Left colon (tissue), 2 donors: ENCODE results near the gene CCT6A. TPM values are rescaled to one million over a fixed set of nuclear protein-coding genes. Genes with fewer than 3 reads are reported as not detected.
"Not testable (repeated sequence)": the region's sequence is repeated elsewhere in the genome, so short reads cannot be mapped to it uniquely, and the experiment has no call there.

ENCODE experiments used
- ATAC-seq: fragments of 200-7000 bp; cut with Tn5 transposase; one replicate; pipeline ENCODE4 v1.9.1; 2020; ENCODE audit warnings: mild to moderate bottlenecking, moderate library complexity
- DNase-seq, 2 donors: peaks; one replicate each; pipeline ENCODE4 v3.0.0-alpha.2; 2020
- intact Hi-C, 2 donors: fragments of 100-400 bp; cut with DNase I in 1 of 2; cut with micrococcal nuclease in 1 of 2; formaldehyde crosslinking; loops; one replicate each; pipeline versions ENCODE4 v1.11.2 to v1.14.0; 2022; cut with DNase I, micrococcal nuclease
- long read RNA-seq: library from polyadenylated mRNA; unstranded; transcript quantifications from one replicate; pipeline ENCODE4 v2.0.0, GENCODE V29; 2021
- total RNA-seq, 2 donors: library from RNA; stranded (reverse); fragmentation: NEBNext Ultra II Directional; extraction: Animal tissue kit (Norgen Biotek cat#: 25700); gene quantifications; one replicate each; pipeline ENCODE4 v1.2.1, GENCODE V29; 2021
- donor health status: DM: no; HTN: no; CAD: no.
- donor health status: DM: yes; HTN: yes; CAD: no.

CCT6A gene
- 10 to 100 TPM; 65.1 to 76.7 TPM for total RNA-seq
- long read RNA-seq, transcript CCT6A-202 (13 exons, 2,529 nt): minor isoform, 5 of 286 reads
- long read RNA-seq, transcript CCT6A-201 (14 exons, 2,719 nt): major isoform, 253 of 286 reads
- long read RNA-seq, partial matches to known transcripts: 18 of 286 reads
- long read RNA-seq, other reads (novel, unspliced or antisense): 10 of 286 reads

GRCh38 chr7:56051339-56052191 lies at the start of gene CCT6A, which contains the start of gene PSPH:
Gene CCT6A (plus strand): TSS chr7:56051765. CDS start chr7:56051849, 84 bp downstream.
Gene PSPH (minus strand): TSS chr7:56051444. CDS start chr7:56021212, 30,232 bp downstream.
- intact Hi-C loops: no loop called here
- peak; percentile 95 for ATAC-seq

GRCh38 chr7:56003749-56004148 lies 47.8 kb upstream of the CCT6A start:
- intact Hi-C loops: loop anchor here in 1 of 2 donors (10.0 kb wide), 1 partner anchor 71 kb away; no protein-coding TSS in a partner anchor
- no peak for DNase-seq
- ATAC-seq: no peak

More at GRCh38 chr7:56051339-56052191, at the start of gene CCT6A, which contains the start of gene PSPH:
- DNase-seq: peak; percentile 98

- ATAC-seq: peak; percentile 10
- intact Hi-C loops: loop anchor here (5.0 to 10.0 kb wide), 2 partner anchors 65 to 68 kb away; no protein-coding TSS in a partner anchor
- DNase-seq: no peak
Observed at GRCh38 chr7:56007167-56007652, 44.4 kb upstream of the CCT6A start.

GRCh38 chr7:56007891-56008290 lies 43.7 kb upstream of the CCT6A start:
- ATAC-seq (no peak), DNase-seq (no peak)
- intact Hi-C loops: loop anchor here (5.0 to 10.0 kb wide), 2 partner anchors 64 to 67 kb away; no protein-coding TSS in a partner anchor

GRCh38 chr7:56009695-56010094 lies 41.9 kb upstream of the CCT6A start:
- intact Hi-C loops: loop anchor here (5.0 to 10.0 kb wide), 2 partner anchors 63 to 65 kb away; no protein-coding TSS in a partner anchor
- DNase-seq (peak; percentile 31 to 47), ATAC-seq (peak; percentile 86)

- ATAC-seq, intact Hi-C loops, DNase-seq: not testable (repeated sequence)
Observed at GRCh38 chr7:56017015-56017414, 34.5 kb upstream of the CCT6A start.

- intact Hi-C loops: no loop called here
- peak in 1 of 2 donors; percentile 19 for DNase-seq
- ATAC-seq: peak; percentile 49
Observed at GRCh38 chr7:56019501-56019900, 32.1 kb upstream of the CCT6A start.

GRCh38 chr7:56023500-56023899 lies 28.1 kb upstream of the CCT6A start:
- DNase-seq (no peak), ATAC-seq (no peak)
- intact Hi-C loops: no loop called here

- DNase-seq (no peak), ATAC-seq (no peak)
- intact Hi-C loops: no loop called here
Observed at GRCh38 chr7:56026538-56026937, 25.0 kb upstream of the CCT6A start.

- DNase-seq: no peak
- intact Hi-C loops: no loop called here
- ATAC-seq: peak; percentile 70
Observed at GRCh38 chr7:56028942-56029630, 22.5 kb upstream of the CCT6A start.

- ATAC-seq: no peak
- no peak for DNase-seq
- intact Hi-C loops: no loop called here
Observed at GRCh38 chr7:56030340-56030739, 21.2 kb upstream of the CCT6A start.

- ATAC-seq, intact Hi-C loops, DNase-seq: not testable (repeated sequence)
Observed at GRCh38 chr7:56031556-56031955, 20.0 kb upstream of the CCT6A start.

- DNase-seq, ATAC-seq, intact Hi-C loops: not testable (repeated sequence)
Observed at GRCh38 chr7:56032578-56032977, 19.0 kb upstream of the CCT6A start.

GRCh38 chr7:56033671-56034432 lies 17.7 kb upstream of the CCT6A start:
- intact Hi-C loops: no loop called here
- DNase-seq: peak; percentile 62 to 76

GRCh38 chr7:56040730-56041129 lies 10.8 kb upstream of the CCT6A start:
- intact Hi-C loops: no loop called here
- DNase-seq (no peak), ATAC-seq (peak; percentile 77)

More at GRCh38 chr7:56033671-56034432, 17.7 kb upstream of the CCT6A start:
- ATAC-seq: peak; percentile 86

GRCh38 chr7:56045758-56046157 lies 5.8 kb upstream of the CCT6A start:
- DNase-seq, ATAC-seq, intact Hi-C loops: not testable (repeated sequence)

- intact Hi-C loops: no loop called here
- DNase-seq: no peak
- peak; percentile 4 for ATAC-seq
Observed at GRCh38 chr7:56046721-56047445, 4.7 kb upstream of the CCT6A start.
